Calu3 (cell line): ENCODE measurements around the gene BLACAT1. TPM values are rescaled to one million over a fixed set of nuclear protein-coding genes. Genes with fewer than 3 reads are reported as not detected.
"Not testable (repeated sequence)": the region's sequence is repeated elsewhere in the genome, so short reads cannot be mapped to it uniquely, and the experiment has no call there.

ENCODE experiments used
- BruUV-seq: library from RNA; stranded (reverse); fragments of 400-500 nt; replicated peaks from 2 replicates; lab custom pipeline; 2021; lab: Mats Ljungman, UMichigan
- CTCF ChIA-PET: fragments of 300-600 bp; sonication (Branson Sonifier 250); formaldehyde crosslinking; loops from one replicate; lab custom pipeline; 2022; ENCODE audit warnings: antibody characterized with exemption; lab: Charles Lee
- DNase-seq: peaks from one replicate; pipeline ENCODE4 v3.0.0; 2022
- H3K27ac Mint-ChIP-seq: one replicate; pipeline ENCODE4 v1.8.0; 2022; ENCODE audit warnings: mixed read lengths; ENCODE audit not compliant: unreplicated experiment
- H3K27me3 Mint-ChIP-seq: one replicate; pipeline ENCODE4 v1.8.0; 2022; ENCODE audit warnings: mixed read lengths; ENCODE audit not compliant: unreplicated experiment
- H3K36me3 Mint-ChIP-seq: one replicate; pipeline ENCODE4 v1.8.0; 2022; ENCODE audit warnings: mild to moderate bottlenecking, moderate library complexity, mixed read lengths; ENCODE audit not compliant: insufficient read depth, unreplicated experiment
- H3K4me1 Mint-ChIP-seq: one replicate; pipeline ENCODE4 v1.8.0; 2022; ENCODE audit warnings: mild to moderate bottlenecking, low read depth, mixed read lengths; ENCODE audit not compliant: unreplicated experiment
- H3K4me3 Mint-ChIP-seq: one replicate; pipeline ENCODE4 v1.8.0; 2022; ENCODE audit warnings: mild to moderate bottlenecking, low read depth, moderate library complexity, mixed read lengths; ENCODE audit not compliant: unreplicated experiment
- H3K9me3 Mint-ChIP-seq: one replicate; pipeline ENCODE4 v1.8.0; 2022; ENCODE audit warnings: low read depth, mixed read lengths; ENCODE audit not compliant: unreplicated experiment
- intact Hi-C: fragments of 100-400 bp; cut with micrococcal nuclease; formaldehyde crosslinking; loops from one replicate; pipeline ENCODE4 v1.10.0; 2022; ENCODE audit not compliant: unreplicated experiment
- total RNA-seq: library from RNA; stranded (reverse); gene quantifications from 2 replicates; pipeline ENCODE4 v1.2.3, GENCODE V29; 2022
- TF ChIP-seq, protein P1 (sequence below): fragments of 200-600 bp; IDR thresholded peaks from one replicate; pipeline ENCODE4 v1.8.0; 2022; ENCODE audit warnings: antibody characterized with exemption; ENCODE audit not compliant: unreplicated experiment

BLACAT1 gene
- total RNA-seq, 1 experiment from 2014 or later = 14.2 TPM

GRCh38 chr1:205488074-205488723, 32.4 kb upstream of the BLACAT1 start:
- BruUV-seq = no TSS peak
- intact Hi-C loops = loop anchor here (1.0 to 5.0 kb wide), 2 partner anchors 36 to 151 kb away; no protein-coding TSS in a partner anchor
- H3K27me3 Mint-ChIP-seq = peaks cover 61% of the 10 kb centered on the region
- peaks cover 4% of the 10 kb centered on the region for H3K36me3 Mint-ChIP-seq
- H3K4me1 Mint-ChIP-seq = peaks cover 29% of the 10 kb centered on the region
- no peak overlapping the region for H3K27ac Mint-ChIP-seq
- CTCF ChIA-PET = interaction anchor here (0.6 to 3.8 kb wide), 8 partner anchors 10 to 91 kb away, joined by 4 to 51 read pairs (median 6); no protein-coding TSS in a partner anchor
- TF ChIP-seq, protein P1, sequence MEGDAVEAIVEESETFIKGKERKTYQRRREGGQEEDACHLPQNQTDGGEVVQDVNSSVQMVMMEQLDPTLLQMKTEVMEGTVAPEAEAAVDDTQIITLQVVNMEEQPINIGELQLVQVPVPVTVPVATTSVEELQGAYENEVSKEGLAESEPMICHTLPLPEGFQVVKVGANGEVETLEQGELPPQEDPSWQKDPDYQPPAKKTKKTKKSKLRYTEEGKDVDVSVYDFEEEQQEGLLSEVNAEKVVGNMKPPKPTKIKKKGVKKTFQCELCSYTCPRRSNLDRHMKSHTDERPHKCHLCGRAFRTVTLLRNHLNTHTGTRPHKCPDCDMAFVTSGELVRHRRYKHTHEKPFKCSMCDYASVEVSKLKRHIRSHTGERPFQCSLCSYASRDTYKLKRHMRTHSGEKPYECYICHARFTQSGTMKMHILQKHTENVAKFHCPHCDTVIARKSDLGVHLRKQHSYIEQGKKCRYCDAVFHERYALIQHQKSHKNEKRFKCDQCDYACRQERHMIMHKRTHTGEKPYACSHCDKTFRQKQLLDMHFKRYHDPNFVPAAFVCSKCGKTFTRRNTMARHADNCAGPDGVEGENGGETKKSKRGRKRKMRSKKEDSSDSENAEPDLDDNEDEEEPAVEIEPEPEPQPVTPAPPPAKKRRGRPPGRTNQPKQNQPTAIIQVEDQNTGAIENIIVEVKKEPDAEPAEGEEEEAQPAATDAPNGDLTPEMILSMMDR = peak; percentile 92
- peak; percentile 73 for DNase-seq
- no peaks in the 10 kb centered on the region for H3K9me3 Mint-ChIP-seq
- H3K4me3 Mint-ChIP-seq = no peak overlapping the region

GRCh38 chr1:205486258-205486657, 30.4 kb upstream of the BLACAT1 start:
- H3K9me3 Mint-ChIP-seq = no peaks in the 10 kb centered on the region
- TF ChIP-seq, protein P1 = no peak
- BruUV-seq = no TSS peak
- DNase-seq = no peak
- peaks cover 27% of the 10 kb centered on the region for H3K4me1 Mint-ChIP-seq
- H3K4me3 Mint-ChIP-seq = no peak overlapping the region
- peaks cover 4% of the 10 kb centered on the region for H3K36me3 Mint-ChIP-seq
- H3K27ac Mint-ChIP-seq = no peak overlapping the region
- CTCF ChIA-PET = interaction anchor here (0.7 to 3.8 kb wide), 16 partner anchors 9 to 173 kb away, joined by 3 to 62 read pairs (median 6); partner anchors contain the start of gene CDK18
- peaks cover 67% of the 10 kb centered on the region for H3K27me3 Mint-ChIP-seq
- intact Hi-C loops = loop anchor here (5.0 kb wide), 1 partner anchor 149 kb away; no protein-coding TSS in a partner anchor

DNA sequence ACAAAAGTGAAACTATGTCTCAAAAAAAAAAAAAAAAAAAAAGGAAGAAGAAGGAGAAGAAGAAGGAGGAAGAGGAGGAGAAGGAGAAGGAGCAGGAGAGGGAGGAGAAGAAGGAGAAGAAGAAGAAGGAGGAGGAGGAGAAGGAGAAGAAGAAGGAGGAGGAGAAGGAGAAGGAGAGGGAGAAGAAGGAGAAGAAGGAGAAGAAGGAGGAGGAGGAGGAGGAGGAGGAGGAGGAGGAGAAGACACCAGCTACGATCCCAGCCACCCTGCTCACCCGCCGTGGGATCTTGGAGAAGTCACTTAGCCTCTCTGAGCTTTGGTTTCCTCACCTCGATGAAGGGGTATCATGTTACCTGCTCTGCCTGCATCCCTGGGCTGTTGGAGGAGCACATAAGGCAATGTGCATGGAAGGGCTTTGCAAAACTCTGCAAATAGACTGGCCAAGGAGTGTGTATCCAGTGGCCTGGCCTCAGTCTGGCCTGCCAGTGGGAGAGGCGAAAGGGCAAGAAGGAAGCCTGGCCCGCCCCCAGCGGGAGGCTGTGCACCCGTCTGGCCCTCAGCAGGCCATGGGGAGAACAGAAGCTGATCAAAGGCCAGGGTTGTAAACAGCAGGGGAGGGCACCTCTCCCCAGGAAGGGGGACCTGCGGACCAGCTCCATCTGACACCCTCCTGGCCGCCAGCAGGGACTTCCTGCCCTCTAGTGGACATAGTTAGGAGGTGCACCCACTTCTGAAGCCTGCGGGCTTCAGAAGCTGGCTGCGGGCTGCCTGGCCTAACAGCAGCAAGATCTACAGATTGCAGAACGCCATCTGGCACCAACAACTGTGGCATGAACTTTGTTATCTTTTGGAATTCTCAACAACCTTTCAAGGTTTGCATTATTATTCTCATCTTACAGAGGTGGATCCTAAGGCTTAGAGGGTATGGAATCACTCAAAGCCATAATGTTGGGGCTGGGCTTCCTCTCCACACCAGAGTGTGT, 29.4 kb upstream of the BLACAT1 start:
- TF ChIP-seq, protein P1 = peak; percentile 99
- Mint-ChIP-seq H3K36me3 (peaks cover 4% of the 10 kb centered on the region), H3K27me3 (peaks cover 75% of the 10 kb centered on the region), H3K27ac (no peak overlapping the region), H3K4me3 (no peak overlapping the region), H3K9me3 (no peaks in the 10 kb centered on the region), H3K4me1 (peaks cover 35% of the 10 kb centered on the region)
- BruUV-seq = no TSS peak
- intact Hi-C loops = loop anchor here (1.0 to 5.0 kb wide), 5 partner anchors 47 to 148 kb away; no protein-coding TSS in a partner anchor
- CTCF ChIA-PET = interaction anchor here (0.5 to 3.8 kb wide), 36 partner anchors 8 to 976 kb away, joined by 3 to 62 read pairs (median 5); partner anchors contain the start of gene CDK18
- peak; percentile 85 for DNase-seq

- Mint-ChIP-seq H3K4me3 (no peak overlapping the region), H3K27me3 (peaks cover 68% of the 10 kb centered on the region), H3K4me1 (peaks cover 37% of the 10 kb centered on the region), H3K9me3 (no peaks in the 10 kb centered on the region), H3K36me3 (peaks cover 4% of the 10 kb centered on the region), H3K27ac (no peak overlapping the region)
- intact Hi-C loops = no loop called here
- BruUV-seq = no TSS peak
- DNase-seq = no peak
- CTCF ChIA-PET = interaction anchor here (0.6 to 2.8 kb wide), 2 partner anchors 14 to 45 kb away, joined by 8 to 58 read pairs; no protein-coding TSS in a partner anchor
- TF ChIP-seq, protein P1 = no peak
Measured at GRCh38 chr1:205483372-205483771, 27.5 kb upstream of the BLACAT1 start.

DNA sequence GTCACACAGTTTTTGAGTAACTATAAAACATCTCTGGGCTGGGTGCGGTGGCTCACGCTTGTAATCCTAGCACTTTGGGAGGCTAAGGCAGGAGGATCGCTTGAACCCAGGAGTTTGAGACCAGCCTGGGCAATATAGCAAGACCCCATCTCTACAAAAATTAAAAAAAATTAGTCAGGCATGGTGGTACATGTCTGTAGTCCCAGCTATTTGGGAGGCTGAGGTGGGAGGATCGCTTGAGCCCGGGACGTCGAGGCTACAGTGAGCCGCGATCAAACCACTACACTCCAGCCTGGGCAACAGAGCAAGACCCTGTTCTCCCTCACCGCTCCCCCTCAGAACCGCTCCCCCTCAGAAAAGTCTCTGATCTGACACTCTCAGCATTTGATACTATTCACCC, 26.7 kb upstream of the BLACAT1 start:
- H3K4me3 Mint-ChIP-seq, H3K9me3 Mint-ChIP-seq, BruUV-seq, intact Hi-C loops, DNase-seq, H3K27ac Mint-ChIP-seq: not testable (repeated sequence)
- CTCF ChIA-PET = interaction anchor here (1.1 to 1.2 kb wide), 3 partner anchors 42 to 86 kb away, joined by 3 to 6 read pairs (median 3); no protein-coding TSS in a partner anchor
- peaks cover 60% of the 10 kb centered on the region for H3K27me3 Mint-ChIP-seq
- H3K36me3 Mint-ChIP-seq = peaks cover 10% of the 10 kb centered on the region
- peaks cover 45% of the 10 kb centered on the region for H3K4me1 Mint-ChIP-seq
